PFSK-1 (cell line): ENCODE data around the gene KCNIP4.

ENCODE experiments used
- POLR2AphosphoS5 ChIP-seq: IDR thresholded peaks from 2 replicates; pipeline ENCODE4 v1.6.1; 2012; ENCODE audit warnings: low read depth, mild to moderate bottlenecking, control low read depth, low read length, moderate library complexity
- SIN3A ChIP-seq: IDR thresholded peaks from 2 replicates; pipeline ENCODE4 v1.6.1; 2012; ENCODE audit warnings: mild to moderate bottlenecking, low read length, moderate library complexity, borderline replicate concordance; ENCODE audit not compliant: insufficient read depth

DNA sequence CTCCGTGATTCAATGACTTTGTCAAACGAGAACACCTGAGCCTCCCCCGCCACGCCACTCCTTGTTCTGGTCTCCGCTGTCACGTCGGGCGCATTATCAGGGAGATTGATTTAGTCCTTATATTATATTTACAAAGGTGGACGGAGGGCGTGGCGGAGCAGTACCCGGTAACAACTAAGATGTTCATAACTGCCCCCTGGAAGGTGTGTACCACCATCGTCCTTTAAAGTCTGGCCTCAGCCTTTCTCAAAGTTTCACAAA lies 964.1 kb downstream of the KCNIP4 start:
- TF ChIP-seq SIN3A (no peak), POLR2AphosphoS5 (no peak)
